Activated B cell treated with CpG ODN at 0.5 μM for 24 hours (primary cell): ENCODE data around the gene IGF2. TPM values are rescaled to one million over a fixed set of nuclear protein-coding genes. Genes with fewer than 3 reads are reported as not detected.

Experiments
- ATAC-seq: fragments of 200-7000 bp; cut with Tn5 transposase; one replicate; pipeline ENCODE4 v1.10.0; 2021; ENCODE audit warnings: low read depth, mild to moderate bottlenecking, moderate library complexity
- CTCF ChIA-PET: fragments of 350-600 bp; sonication (Branson Sonifier 250); formaldehyde crosslinking; loops from one replicate; lab custom pipeline; 2021; ENCODE audit warnings: antibody characterized with exemption; lab: Charles Lee
- POLR2A ChIA-PET: fragments of 350-600 bp; sonication (Branson Sonifier 250); formaldehyde crosslinking; loops from one replicate; lab custom pipeline; 2021; ENCODE audit warnings: antibody characterized with exemption; lab: Charles Lee
- DNase-seq: peaks from one replicate; pipeline ENCODE4 v3.0.0; 2022
- H3K27ac Mint-ChIP-seq: one replicate; pipeline ENCODE4 v1.8.0; 2020; ENCODE audit warnings: mixed read lengths
- H3K27me3 Mint-ChIP-seq: one replicate; pipeline ENCODE4 v1.8.0; 2021; ENCODE audit warnings: mixed read lengths
- H3K36me3 Mint-ChIP-seq: one replicate; pipeline ENCODE4 v1.8.0; 2021; ENCODE audit warnings: low read depth, mixed read lengths
- H3K4me1 Mint-ChIP-seq: one replicate; pipeline ENCODE4 v1.8.0; 2021; ENCODE audit warnings: mixed read lengths
- H3K4me3 Mint-ChIP-seq: one replicate; pipeline ENCODE4 v1.8.0; 2020; ENCODE audit warnings: mild to moderate bottlenecking, mixed read lengths
- H3K9me3 Mint-ChIP-seq: one replicate; pipeline ENCODE4 v1.8.0; 2020; ENCODE audit warnings: mixed read lengths
- CTCF ChIP-seq: fragments of 200-600 bp; IDR thresholded peaks from one replicate; pipeline ENCODE4 v1.8.0; 2022; ENCODE audit warnings: antibody characterized with exemption, mild to moderate bottlenecking
- intact Hi-C: fragments of 100-400 bp; cut with micrococcal nuclease; formaldehyde crosslinking; loops from one replicate; pipeline ENCODE4 v1.15.1; 2024
- total RNA-seq: library from RNA; stranded (reverse); gene quantifications from 2 replicates; pipeline ENCODE4 v1.2.3, GENCODE V29; 2022

The IGF2 gene
- total RNA-seq, 1 donor from 2014 or later = not detected

GRCh38 chr11:2088746-2089535 lies 50.2 kb downstream of the IGF2 start:
- no peaks in the 10 kb centered on the region for H3K4me1 Mint-ChIP-seq
- H3K27ac Mint-ChIP-seq = no peak overlapping the region
- ChIA-PET POLR2A (no interaction called here), CTCF (interaction anchor here (0.8 kb wide), 1 partner anchor 62 kb away, joined by 4 read pairs; no protein-coding TSS in a partner anchor)
- H3K9me3 Mint-ChIP-seq = peaks cover 6% of the 10 kb centered on the region
- H3K27me3 Mint-ChIP-seq = peaks cover 25% of the 10 kb centered on the region
- no peak for TF ChIP-seq CTCF
- no peak for DNase-seq
- ATAC-seq = peak; percentile 35
- H3K36me3 Mint-ChIP-seq = no peaks in the 10 kb centered on the region
- intact Hi-C loops = no loop called here
- H3K4me3 Mint-ChIP-seq = no peak overlapping the region

GRCh38 chr11:2088284-2088683 lies 50.9 kb downstream of the IGF2 start:
- ATAC-seq = no peak
- TF ChIP-seq CTCF = no peak
- no peak overlapping the region for H3K27ac Mint-ChIP-seq
- intact Hi-C loops = no loop called here
- no peak for DNase-seq
- H3K4me3 Mint-ChIP-seq = no peak overlapping the region
- peaks cover 9% of the 10 kb centered on the region for H3K9me3 Mint-ChIP-seq
- H3K36me3 Mint-ChIP-seq = no peaks in the 10 kb centered on the region
- no peaks in the 10 kb centered on the region for H3K4me1 Mint-ChIP-seq
- H3K27me3 Mint-ChIP-seq = peaks cover 25% of the 10 kb centered on the region
- POLR2A ChIA-PET = no interaction called here
- CTCF ChIA-PET = no interaction called here

DNA sequence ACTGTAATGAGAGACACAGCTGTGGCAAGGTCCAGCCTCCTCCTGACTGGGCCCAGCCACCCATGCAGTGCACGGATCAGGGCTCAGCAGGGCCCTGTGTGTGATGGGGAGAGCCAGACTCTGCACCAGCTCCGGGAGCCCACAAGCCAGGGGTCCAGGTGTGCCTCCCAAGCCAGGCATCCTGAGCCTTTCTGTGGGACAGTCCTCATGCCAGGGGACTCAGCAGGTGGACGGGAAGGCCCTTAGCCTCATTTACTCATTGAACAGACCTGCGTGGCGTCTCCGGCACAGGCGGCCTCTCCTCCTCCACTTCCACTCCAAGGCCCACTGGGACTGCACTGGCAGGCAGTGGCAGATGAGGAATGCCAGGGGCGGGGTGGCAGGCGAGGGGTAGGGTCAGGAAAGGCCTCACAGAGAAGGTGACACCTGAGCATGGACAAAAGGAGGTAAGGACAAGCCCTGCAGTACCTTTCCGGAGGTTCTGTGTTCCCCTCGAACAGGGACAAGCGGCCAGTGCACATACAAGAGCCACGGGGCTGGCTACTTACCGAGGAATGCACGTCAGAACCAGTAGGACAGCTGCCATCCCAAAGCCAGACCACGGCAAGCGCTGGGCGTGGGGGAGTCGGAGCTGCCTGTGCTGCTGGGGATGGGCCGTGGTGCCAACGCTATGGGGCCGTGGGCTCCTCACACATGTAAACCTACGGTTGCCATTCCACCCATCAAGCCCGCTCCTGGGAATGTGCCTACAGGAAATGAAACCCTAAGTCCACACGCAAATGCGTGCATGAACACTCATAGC lies 52.7 kb downstream of the IGF2 start:
- ATAC-seq (no peak), DNase-seq (no peak)
- ChIA-PET CTCF (no interaction called here), POLR2A (interaction anchor here (0.5 kb wide), 1 partner anchor 29 kb away, joined by 4 read pairs; no protein-coding TSS in a partner anchor)
- peaks cover 20% of the 10 kb centered on the region for H3K27me3 Mint-ChIP-seq
- intact Hi-C loops = no loop called here
- H3K36me3 Mint-ChIP-seq = no peaks in the 10 kb centered on the region
- H3K9me3 Mint-ChIP-seq = peaks cover 9% of the 10 kb centered on the region
- H3K4me1 Mint-ChIP-seq = no peaks in the 10 kb centered on the region
- TF ChIP-seq CTCF = no peak
- no peak overlapping the region for H3K4me3 Mint-ChIP-seq
- H3K27ac Mint-ChIP-seq = no peak overlapping the region

DNA sequence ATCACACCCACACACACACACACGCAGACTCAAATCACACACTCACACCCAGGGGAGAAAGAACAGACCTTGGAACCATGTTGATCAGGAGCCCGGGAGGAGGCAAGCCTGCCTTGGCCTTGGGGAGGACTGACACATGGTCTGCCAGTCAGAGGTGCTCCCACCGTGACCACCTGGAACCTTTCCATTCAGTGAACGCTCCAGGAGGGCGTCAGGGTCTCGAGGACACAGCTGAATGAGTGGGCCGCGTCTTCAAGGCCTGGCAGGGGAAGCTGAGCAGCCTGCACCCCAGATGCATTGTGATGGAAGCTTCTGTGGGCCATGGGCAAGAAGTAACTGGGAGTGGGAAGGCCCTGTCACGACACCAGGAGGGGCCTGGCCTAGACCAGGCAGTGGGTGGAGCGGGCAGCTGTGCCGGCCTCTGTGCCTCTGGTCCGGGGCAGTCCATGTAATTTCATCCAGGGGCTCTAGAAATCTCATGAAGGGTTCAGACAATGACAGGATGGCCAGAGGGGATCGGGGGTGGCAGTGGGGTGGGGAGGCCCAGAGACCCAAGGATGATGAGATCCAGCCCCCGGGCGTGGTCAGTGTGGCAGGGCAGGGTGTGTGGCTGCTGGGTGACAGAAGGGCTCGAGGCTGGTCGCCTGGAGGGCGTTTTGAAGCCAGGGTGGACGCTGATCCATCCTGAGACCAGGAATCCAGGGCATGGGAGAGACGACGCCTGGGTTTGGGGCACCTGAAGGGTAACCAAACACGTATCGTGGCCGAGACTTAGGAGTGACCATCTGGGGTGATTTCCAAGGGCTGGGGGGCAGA lies 53.7 kb downstream of the IGF2 start:
- POLR2A ChIA-PET = no interaction called here

More for the DNA sequence above, 53.7 kb downstream of the IGF2 start:
- Mint-ChIP-seq H3K27ac (no peak overlapping the region), H3K4me3 (no peak overlapping the region), H3K27me3 (peaks cover 20% of the 10 kb centered on the region), H3K9me3 (peaks cover 9% of the 10 kb centered on the region), H3K36me3 (no peaks in the 10 kb centered on the region), H3K4me1 (no peaks in the 10 kb centered on the region)
- DNase-seq (no peak), ATAC-seq (no peak)
- intact Hi-C loops = no loop called here
- CTCF ChIA-PET = no interaction called here
- TF ChIP-seq CTCF = no peak
